ENCODE results near the gene SH3BGRL3.

DNA sequence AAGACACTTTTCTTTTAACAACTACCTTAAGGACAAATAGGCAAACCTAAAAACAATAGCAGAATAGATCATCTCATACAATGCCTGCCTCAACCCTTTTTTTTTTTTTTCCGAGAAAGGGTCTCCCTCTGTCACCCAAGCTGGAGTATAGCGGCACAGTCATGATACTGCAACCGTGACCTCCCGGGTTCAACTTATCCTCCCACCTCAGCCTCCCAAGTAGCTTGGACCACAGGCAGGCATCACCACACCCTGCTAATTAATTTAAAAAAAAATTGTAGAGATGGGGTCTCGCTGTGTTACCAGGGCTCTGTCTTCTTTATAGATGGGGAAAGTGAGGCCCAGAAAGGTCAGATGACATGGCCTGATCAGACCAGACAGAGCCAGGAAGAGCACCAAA is 7.9 kb downstream of the SH3BGRL3 start:
- no peak for TF ChIP-seq CTCF (IDR thresholded peaks at IDR 0.05)
- TF ChIP-seq POLR2A (IDR thresholded peaks at IDR 0.05): no peak

Data from body of pancreas (tissue), 4 donors.